MM.1S (cell line): Measurements from ENCODE around the gene DGCR6.
"Not testable (repeated sequence)": the region's sequence is repeated elsewhere in the genome, so short reads cannot be mapped to it uniquely, and the experiment has no call there.

Source experiments
- CTCF ChIP-seq: fragments of 300-600 bp; sonication (generic); IDR thresholded peaks from 2 replicates; pipeline ENCODE4 v1.5.1; 2016; ENCODE audit warnings: antibody characterized with exemption, low read length, mixed read lengths
- EZH2 ChIP-seq: fragments of 300-600 bp; sonication (generic); optimal IDR thresholded peaks from 2 replicates; pipeline ENCODE3; 2017; ENCODE audit warnings: low read depth, mild to moderate bottlenecking, antibody characterized with exemption, low read length, mixed read lengths
- EZH2phosphoT487 ChIP-seq: fragments of 300-600 bp; sonication (generic); IDR thresholded peaks from 2 replicates; pipeline ENCODE4 v1.6.1; 2018; ENCODE audit warnings: antibody characterized with exemption, low read length

- not testable (repeated sequence) for TF ChIP-seq CTCF, EZH2, EZH2phosphoT487
These were observed 54.2 kb downstream of the DGCR6 start for GRCh38 chr22:18960166-18960820.
